NCI-H774 (cell line): ENCODE results near the gene GPR42.

Experiments used
- DNase-seq: peaks from one replicate; lab custom pipeline; 2025; lab: John Stamatoyannopoulos, UW

GPR42 gene

GRCh38 chr19:35421362-35421761 is 50.5 kb downstream of the GPR42 start:
- no peak for DNase-seq
